GM18519 (cell line): ENCODE measurements around the gene RUBCN.
A peak's percentile ranks its signal among the peaks of the same experiment; 100 is the strongest.

Source experiments
- ATAC-seq: cut with Tn5 transposase; IDR thresholded peaks from one replicate; pipeline ENCODE4 v1.9.1; 2021; ENCODE audit warnings: mild to moderate bottlenecking, moderate library complexity; ENCODE audit not compliant: unreplicated experiment, low FRiP score

The RUBCN gene

DNA sequence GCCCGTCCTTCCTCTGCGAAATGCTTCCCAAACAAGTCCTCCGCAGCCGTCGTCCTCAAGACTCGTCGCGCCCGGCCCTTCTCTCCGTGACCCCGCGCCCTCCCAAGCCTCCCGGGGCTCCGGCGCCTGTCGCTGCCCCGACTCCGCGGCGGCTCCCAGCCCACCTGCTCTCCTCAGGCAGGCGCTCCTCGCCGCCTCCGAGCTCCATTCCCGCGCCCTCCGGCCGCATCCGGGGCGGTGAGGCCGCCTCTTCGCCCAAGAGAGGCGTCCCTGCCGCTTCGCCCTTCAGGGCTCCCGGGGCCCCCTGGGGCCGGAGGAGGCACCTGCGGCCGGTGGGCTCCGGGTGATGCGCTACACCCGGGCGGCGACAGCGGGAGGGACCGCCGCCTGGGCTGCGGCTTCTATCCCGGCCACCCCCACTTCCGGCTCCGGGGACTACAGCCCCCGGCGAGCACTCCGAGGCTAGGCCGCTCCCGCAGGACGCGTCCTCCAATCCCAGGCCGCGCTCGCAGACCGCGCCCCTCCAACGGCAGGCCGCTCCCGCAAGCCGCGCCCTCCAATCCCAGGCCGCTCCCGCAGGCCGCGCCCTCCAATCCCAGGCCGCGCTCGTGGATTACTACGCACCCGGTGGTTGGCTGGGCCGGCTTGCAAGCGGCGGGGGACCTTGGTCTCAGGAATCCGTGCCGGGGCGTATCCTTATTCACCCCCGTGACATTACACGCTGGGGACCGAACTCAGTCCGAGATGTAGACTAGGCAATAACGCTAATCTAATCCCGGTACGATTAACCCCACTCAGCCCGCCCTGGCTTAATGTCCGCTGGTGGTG, at the start of gene RUBCN:
RUBCN (minus strand) TSS at position 414 of the 828 bp plus-strand sequence; CDS start at position 229, 185 bp downstream.
- ATAC-seq = peak; percentile 76

DNA sequence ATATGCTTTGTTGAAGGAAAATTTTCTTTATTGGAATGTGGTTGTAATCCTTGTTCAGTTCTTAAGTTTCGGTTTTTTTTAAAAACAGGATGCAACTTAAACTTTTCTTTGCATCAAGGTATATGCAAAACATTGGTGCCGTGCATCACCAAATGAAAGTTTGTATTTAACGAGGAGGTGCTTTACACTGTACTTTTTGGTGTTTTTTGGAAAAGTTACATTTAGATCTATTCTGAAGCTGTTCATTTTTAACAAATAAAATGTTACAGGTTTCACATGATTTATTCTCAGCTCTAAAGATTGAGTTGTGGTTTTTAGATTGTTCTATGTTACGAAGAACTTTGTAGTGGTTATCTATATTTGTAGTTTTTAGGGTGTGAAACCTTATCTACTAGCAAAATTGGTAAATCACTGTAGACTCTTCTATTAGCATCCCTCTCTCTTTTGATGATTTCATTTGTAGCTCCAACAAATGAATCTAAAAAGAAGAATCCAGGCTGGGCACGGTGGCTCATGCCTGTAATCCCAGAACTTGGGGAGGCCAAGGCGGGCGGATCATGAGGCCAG, 47.4 kb upstream of the RUBCN start:
- no peak for ATAC-seq

DNA sequence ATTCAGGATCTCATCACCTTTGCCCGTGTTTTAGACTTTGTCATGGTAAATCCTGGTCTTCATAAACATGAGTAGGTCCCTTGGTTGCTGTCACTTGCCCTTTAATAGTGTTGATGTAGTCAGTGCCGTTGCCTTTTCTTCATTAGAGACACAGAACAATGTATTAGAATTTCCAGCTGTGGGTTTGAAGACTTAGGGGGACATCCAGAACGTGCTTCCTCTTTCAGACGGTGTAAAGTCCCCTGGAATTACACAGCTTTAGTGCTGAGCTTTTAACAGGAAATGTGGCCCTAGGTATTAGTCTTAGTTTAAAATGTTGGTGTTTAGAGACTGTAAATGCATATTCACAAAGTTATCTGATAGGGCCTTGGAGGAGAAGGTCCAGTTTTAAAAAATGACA, 45.5 kb upstream of the RUBCN start:
- ATAC-seq = no peak

DNA sequence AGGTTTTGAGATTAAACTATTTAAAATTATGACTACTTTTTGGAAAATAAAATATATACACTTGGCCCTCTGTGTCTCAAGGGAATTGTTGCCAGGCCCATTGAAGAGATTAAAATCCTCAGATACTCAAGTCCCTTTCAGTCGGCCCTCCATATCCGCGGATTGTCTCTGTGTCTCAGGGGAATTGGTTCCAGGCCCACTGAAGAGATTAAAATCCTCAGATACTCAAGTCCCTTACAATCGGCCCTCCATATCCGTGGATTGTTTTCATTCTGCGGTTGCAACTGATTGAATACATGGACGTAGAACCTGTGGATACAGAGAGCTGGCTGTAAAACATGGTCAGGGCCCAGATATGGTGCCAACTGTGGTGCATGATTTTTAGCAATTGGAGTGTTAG, 38.6 kb upstream of the RUBCN start:
- no peak for ATAC-seq

DNA sequence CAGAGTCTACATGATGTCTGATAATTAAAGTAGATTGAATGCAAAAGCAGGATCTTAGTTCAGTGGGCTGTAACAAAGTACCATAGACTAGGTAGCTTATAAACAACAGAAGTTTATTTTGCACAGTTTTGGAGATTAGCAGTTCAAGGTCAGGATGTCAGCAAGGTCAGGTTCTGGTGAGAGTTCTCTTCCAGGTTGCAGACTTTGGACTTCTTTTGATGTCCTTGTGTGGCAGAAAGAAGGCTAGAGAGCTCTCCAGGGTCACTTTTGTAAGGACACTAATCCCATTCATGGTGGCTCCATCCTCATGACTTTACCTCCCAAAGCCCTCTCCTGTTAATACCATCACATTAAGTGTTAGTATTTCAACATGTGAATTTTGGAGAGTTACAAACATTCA, 25.1 kb upstream of the RUBCN start:
- no peak for ATAC-seq

DNA sequence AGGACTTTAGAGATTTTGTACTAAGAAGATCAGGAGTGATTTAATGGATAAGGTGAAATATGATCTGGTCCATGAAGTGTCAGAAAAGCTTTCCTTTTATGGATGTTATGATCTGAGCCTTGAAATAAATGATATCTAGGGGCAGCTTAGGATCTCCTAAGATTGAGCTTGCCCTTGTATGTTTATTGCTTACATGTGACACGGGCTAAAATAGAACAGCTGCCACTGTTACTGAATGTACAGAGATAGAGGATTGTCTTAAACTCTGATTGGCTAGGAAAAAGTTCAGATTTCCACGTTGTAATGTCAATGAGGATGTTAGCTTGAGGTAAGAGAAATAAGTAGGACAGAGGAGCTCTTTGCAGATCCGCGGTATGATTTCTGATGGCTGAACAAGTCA, 21.8 kb upstream of the RUBCN start:
- ATAC-seq = no peak

DNA sequence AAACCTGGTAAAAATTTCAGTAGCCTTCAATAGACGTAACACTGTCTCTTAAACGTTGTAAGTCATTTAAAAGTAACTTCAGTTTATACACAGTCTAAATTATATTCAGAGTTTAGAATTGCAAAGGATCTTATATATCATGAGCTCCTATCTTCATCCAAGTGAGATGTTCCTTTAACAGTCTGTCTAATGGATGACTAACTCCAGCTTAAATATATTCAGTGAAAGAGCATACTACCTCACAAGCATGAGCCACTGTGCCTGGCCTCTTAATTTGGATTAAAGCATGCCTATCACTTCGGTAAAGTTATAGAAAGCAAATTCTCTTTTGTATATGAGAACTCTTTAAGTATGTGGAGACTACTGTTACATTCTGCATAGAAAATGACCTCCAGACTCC, 20.0 kb upstream of the RUBCN start:
- ATAC-seq = no peak

DNA sequence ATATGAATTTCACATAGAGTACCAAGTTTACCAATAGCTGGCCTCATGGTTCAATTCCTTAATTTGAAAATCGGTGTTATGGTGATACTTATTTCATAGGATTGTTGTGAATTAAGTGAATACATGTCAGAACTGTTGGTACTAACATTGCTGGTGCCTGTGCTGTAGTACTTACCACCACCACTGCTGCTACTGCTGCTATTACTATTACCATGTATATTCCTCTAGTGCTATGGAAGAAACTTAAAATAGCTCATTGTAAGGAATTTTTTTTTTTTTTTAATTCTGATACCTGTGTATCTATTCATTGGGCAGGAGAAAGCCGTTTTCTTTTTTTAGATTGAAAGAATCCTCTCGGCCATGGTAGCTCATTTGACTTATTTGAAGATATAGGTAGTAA, 16.6 kb upstream of the RUBCN start:
- ATAC-seq = no peak

DNA sequence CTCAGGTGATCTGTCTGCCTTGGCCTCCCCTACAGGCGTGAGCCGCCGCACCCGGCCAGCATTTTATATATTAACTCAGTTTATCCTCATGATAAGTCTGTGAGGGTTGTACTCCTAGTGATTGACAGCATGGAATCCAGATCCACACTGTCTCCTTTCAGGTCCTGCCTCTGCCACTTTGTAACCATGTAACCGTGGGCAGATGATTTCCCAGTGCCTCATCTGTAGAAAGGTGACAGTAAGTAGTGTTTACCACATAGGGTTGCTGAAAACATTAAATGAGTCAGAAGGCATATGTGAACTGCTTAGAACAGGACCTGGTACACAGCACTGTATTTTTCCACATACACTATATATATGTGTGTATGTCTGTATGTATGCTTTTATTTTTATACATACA, 15.4 kb upstream of the RUBCN start:
- no peak for ATAC-seq

DNA sequence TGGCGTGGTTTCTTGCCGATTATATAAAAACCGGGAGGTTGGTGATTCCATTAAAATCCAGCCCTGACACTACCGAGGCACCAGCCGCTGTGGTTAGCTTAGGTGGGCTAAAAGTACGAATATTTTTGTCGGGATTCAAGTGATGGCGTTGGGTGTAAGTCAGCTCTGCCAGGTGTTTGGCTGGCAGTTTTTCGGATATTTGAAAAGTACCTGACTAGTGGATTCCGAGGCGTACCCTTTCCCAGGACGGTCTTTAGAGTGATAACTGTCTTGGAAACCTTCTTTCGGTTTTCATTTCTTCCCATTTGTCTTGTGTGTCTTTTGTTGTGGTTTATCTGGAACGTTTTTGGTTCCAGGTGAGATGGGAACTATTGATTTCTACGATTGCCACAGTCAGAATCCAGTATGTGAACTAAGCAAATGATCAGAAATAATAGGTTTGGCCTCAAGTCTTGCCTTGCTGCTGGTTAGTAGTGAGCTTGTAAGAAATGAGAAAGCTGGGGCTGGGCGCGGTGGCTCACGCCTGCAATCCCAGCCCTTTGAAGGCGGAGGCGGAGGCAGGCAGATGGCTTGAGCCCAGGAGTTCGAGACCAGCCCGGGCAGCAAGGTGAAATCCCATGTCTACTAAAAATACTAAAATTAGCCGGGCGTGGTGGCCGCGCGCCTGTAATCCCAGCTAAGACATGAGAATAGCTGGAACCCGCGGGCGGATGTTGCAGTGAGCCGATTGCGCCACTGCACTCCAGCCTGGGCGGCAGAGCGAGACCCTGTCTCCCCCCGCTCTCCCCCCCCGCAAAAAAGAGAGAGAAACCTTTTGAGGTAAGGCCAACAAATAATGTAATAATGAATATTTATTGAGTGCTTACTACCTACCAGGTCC, 14.4 kb upstream of the RUBCN start:
- no peak for ATAC-seq

DNA sequence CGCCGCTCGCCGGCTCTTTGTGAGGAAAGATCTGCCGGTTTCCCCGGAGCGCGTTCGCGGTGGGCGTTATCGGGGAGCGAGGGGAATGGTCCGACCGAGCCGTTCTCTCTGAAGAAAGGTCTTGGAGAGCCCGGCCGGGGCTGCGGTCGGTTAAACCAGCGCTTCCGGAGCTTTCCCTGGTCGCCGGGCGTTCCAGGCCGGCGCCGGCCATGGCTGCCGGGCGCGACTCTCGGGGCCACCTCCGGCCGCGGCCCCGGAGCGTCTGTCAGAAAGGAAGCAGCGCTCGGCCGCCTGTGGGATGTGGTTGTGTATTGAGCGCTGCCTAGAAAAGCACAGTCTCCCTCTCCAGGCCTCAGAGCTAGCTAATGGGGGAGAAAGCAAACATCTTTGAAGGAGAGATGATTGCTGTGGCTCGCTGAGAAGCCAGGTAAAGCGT, 13.7 kb upstream of the RUBCN start:
- no peak for ATAC-seq

DNA sequence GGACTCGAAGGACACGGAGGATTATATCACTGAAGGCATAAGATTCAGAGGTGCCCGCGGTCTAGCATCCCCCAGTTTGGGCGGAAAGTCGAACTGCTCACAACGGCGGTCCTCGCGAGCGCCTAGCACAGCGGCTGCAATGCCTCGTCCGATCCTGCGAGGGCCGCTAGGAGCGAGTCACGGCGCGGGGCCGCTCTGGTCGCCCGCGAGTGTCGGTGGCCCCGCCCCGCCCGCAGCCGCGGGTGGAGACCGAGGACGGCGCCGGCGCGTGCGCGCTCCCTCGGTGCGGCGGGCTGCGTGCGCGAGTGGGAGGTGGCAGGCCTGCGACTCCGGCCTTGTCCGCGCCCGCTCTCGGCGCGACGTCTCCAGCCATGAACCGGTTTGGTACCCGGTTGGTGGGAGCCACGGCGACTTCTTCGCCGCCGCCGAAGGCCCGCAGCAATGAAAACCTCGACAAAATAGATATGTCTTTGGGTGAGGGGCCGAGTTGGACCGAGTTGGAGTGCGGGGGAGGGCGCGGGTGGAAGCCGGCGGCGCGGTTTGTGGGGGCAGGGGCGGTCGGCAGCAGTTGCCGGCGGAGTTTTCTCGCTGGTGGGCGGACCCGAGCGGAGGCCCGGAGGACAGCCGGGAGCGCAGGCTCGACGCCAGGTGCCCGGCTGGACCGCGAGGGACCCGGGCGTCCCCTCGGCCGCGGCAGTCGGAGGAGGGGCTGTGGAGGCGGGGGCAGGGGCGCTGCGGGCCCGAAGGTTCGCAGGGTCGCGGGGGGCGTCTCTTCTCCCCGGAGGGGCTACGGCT, 13.1 kb upstream of the RUBCN start, which contains the start of gene FYTTD1:
FYTTD1 (plus strand) TSS at position 283 of the 795 bp plus-strand sequence; CDS start at position 372, 89 bp downstream.
- peak; percentile 55 for ATAC-seq

DNA sequence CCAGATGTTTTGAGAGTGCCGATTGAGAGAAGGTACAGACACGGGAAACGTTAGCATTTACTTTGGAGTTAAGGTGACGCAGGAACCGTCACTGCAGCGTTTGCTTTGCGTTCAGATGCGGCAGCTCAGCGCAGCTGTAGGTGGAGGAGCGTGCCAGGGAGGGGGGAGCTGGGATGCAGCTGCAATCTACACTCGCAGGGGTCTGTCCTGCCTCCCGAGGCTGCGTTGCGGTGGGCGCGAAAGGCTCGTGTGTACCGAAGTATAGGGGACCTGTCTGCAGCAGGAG, 12.6 kb upstream of the RUBCN start:
- ATAC-seq = peak; percentile 23

DNA sequence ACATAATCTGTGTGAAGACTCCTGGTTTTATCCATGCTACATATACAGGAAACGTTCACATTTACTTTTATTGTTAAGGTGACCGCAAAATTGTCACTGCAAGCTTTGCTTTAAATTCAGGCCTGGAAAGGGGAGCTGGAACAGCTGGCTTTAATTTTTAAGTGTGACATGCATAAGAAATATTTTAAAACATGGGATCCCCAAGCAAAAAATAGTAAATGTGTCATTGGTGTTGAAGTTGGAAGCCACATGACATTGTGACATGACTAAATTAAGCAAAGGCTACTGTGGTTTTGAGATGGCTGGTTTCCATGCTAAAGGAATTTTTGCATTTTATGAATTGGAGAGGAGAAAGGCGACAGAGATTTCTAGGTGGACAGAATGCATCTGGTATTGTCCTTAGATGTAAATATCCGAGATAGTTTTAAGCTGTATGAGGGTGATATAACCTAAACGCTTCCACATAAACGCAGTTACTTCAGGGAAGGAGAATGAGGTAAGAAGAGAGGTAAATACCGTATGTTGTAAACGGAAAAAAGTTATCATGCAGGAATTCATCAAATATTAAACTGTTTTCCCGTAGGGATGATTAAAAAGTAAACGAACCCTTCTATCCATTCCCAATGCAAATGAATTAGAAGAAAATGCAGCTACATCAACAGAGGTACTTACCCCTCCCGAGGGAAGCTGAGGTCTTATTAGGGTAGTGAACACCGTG, 12.1 kb upstream of the RUBCN start:
- ATAC-seq = no peak

DNA sequence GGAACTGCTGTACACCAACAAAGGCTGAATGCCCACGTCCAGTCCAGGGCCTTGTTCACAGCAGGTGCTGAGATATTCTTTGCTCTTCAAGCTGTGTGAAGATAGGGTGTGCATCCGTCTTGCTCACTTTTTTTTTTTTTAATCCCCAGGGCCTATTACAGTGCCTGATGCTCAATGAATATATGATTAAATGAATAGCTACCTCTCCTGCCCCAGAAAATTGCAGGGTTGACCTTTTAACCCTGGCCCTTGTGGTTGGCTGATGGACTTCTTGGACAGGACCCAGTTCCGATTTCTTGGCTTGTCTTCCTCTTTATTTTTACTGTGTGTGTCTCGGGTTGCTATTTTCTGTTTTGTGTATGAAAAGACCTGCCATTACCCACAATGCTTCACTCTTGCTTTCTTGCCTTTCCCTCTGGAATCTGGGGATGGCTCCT, 10.1 kb upstream of the RUBCN start:
- no peak for ATAC-seq

DNA sequence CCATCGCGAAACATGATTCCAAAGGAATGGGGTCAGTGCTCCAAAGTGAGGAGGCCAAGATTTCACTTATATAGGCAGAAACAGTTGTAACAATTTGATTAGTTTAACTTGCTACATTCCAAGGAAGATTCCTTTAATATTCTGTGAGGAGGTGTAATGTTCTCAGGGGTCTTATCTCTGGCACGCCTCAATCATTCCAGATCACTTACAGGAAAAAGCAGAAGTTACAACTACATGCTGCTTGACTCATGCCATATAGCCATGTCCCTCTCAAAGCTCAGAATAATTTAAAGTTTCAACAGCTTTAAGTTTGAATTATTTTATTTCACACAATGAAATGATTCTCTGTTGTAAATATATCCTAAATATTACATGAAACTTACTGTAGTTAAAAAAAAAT, 9.5 kb upstream of the RUBCN start:
- no peak for ATAC-seq

DNA sequence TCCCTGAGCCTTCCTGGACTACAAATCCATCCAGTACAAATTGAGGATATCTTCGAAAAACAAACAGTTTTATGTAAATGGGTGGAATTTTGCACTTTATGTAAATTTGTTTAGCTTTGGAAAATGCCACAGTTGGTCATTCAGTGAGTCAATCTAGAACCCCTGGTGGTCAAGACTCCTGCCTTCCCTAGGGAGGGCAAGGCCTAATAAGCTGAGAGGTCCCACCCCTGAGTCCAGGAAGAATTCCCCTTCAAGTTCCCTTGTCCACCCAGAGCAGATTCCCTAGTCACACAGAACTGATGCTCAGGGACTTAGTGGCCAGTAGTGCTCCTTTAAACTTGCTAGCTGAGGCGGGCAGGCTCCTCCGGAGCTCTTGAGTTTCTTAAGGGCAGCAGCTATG, 6.1 kb upstream of the RUBCN start:
- no peak for ATAC-seq

DNA sequence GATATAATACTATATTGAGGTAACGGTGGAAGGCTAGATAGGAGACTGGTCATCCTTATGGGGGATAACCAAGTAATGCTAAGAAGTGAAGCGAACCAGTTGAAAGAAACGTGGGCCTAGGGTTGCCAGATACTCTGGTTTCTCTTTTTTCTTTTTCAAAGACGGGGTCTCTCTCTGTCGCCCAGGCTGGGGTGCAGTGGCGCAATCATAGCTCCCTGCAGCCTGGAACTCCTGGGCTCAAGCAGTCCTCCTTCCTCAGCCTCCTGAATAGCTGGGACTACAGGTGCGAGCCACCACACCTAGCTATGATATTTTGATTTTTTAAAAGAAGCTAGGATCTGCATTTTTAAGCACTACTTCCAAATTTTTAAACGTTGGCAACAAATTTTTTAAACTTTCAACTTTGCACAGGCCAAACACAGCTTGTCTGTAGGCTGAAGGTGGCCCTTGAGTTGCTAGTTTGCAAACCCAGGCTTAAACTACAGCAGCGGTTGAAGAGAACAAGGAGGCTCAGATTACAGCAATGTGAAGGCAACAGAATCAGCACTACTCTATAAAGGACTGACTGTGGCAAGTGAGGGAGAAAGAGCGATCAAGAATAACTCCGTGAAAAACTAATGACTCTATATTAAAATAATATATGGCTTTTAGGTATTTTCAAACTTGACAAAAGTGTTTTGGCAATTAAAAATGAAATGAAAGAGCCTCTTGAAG, 1.2 kb upstream of the RUBCN start:
- ATAC-seq = no peak

DNA sequence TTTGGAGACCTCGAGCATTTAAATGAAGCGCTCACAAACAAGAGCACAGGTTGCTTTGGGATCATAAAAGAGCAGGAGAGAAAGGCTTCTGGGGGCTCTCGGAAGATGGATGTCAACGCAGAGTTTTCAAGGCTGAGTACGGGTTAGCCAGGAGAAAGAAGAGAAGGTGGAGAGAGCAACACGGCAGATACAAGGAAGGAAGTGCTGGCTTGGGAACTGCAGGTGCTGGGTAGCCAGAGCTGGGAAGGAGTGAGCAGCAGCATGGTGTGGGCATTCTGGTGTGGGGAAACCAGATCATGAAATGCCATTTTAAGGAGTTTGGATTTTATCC, 580 bp upstream of the RUBCN start:
- no peak for ATAC-seq
